ENCODE measurements around the gene RAB3IL1. TPM values are rescaled to one million over a fixed set of nuclear protein-coding genes. Genes with fewer than 3 reads are reported as not detected.

RAB3IL1 gene
- total and polyA plus RNA-seq, 2 of the 13 experiments (the other 11 are each of a cell fraction or from before 2014, with no cell fraction given): 1.2 to 2.0 TPM

GRCh38 chr11:61897387-61898246, 19.7 kb downstream of the RAB3IL1 start:
- BruUV-seq (replicated peaks): no TSS peak
- intact Hi-C loops (cut with micrococcal nuclease; ENCODE audit: unreplicated experiment): loop anchor here (1.0 to 2.0 kb wide), 3 partner anchors 101 to 185 kb away; no protein-coding TSS in a partner anchor
- CTCF ChIA-PET (ENCODE audit: low intra/inter-chr PET ratio, low total read pairs): interaction anchor here (1.1 to 4.6 kb wide), 7 partner anchors 26 to 210 kb away, joined by 3 to 124 read pairs (median 20); no protein-coding TSS in a partner anchor
- Histone ChIP-seq H3K36me3 (replicated peaks in 1 of 2; ENCODE audit: control insufficient read depth in 1 of 2, insufficient read depth in 2 of 2, low read length in 2 of 2) (no peaks in the 10 kb centered on the region), H3K9ac (ENCODE audit: insufficient read depth, low read depth, low read length) (no peak overlapping the region), H3K79me2 (ENCODE audit: insufficient read depth, low read length) (no peaks in the 10 kb centered on the region), H4K20me1 (ENCODE audit: insufficient read depth, low read length) (no peaks in the 10 kb centered on the region), H3K4me2 (ENCODE audit: low read depth, low read length) (no peak overlapping the region), H3K4me3 (replicated peaks in 1 of 3; ENCODE audit: insufficient read depth in 1 of 3, low read depth in 2 of 3, low read length in 3 of 3) (no peak overlapping the region), H3K9me3 (ENCODE audit: low read length) (no peaks in the 10 kb centered on the region), H3K27me3 (ENCODE audit: control insufficient read depth in 1 of 2, insufficient read depth in 2 of 2, low read length in 2 of 2) (no peaks in the 10 kb centered on the region), H3K27ac (ENCODE audit: extremely low read length, insufficient read depth, low read length) (no peak overlapping the region), H3K4me1 (ENCODE audit: insufficient read depth, low read length) (peaks cover 11% of the 10 kb centered on the region), H2AFZ (ENCODE audit: low read length) (no peak overlapping the region)
- peak; percentile 79 for ATAC-seq
- DNase-seq (ENCODE audit: low spot score): peak; percentile 51
- POLR2A ChIA-PET: interaction anchor here (1.4 to 3.4 kb wide), 6 partner anchors 26 to 210 kb away, joined by 4 to 20 read pairs (median 16); partner anchors contain the start of gene FTH1
- WGBS (ENCODE audit: low lambda C conversion rate): 55% methylated on average over 13 of the region's 17 CpGs
- FAIRE-seq: peak; percentile 56
- in situ Hi-C loops (cut with HindIII; ENCODE audit: extremely low pct_ligation_motif_present, low pct_unique_long_range_greater_than_20kb): loop anchor here (5.0 kb wide), 2 partner anchors 50 to 160 kb away; no protein-coding TSS in a partner anchor
- TF ChIP-seq ZBTB25 (CRISPR knock-in tag; IDR thresholded peaks at IDR 0.05): no peak
- peak; percentile 49 for TF ChIP-seq RBM39 (IDR thresholded peaks at IDR 0.05; ENCODE audit: low read depth, low read length, poor library complexity, severe bottlenecking)
- TF ChIP-seq ZKSCAN8 (CRISPR knock-in tag; IDR thresholded peaks at IDR 0.05; ENCODE audit: borderline replicate concordance): no peak
- TF ChIP-seq UBTF (CRISPR knock-in tag; IDR thresholded peaks at IDR 0.05): peak; percentile 33; the same call in 1 of the 2 replicates
- TF ChIP-seq XRCC5 (optimal IDR thresholded peaks at IDR 0.05; ENCODE audit: low read length): peak; percentile 74
- no peak for TF ChIP-seq ZNF720 (CRISPR knock-in tag; IDR thresholded peaks at IDR 0.05)
- no peak for TF ChIP-seq TFE3 (CRISPR knock-in tag; IDR thresholded peaks at IDR 0.05)
- TF ChIP-seq STAG1 (CRISPR knock-in tag; IDR thresholded peaks at IDR 0.05): peak; percentile 95
- TF ChIP-seq ZNF740 (CRISPR knock-in tag; IDR thresholded peaks at IDR 0.05): no peak
- TF ChIP-seq ISX (CRISPR knock-in tag; conservative IDR thresholded peaks at IDR 0.05): no peak
- no peak for TF ChIP-seq ZBTB7A (CRISPR knock-in tag; IDR thresholded peaks at IDR 0.05)
- TF ChIP-seq RNF219 (CRISPR knock-in tag; IDR thresholded peaks at IDR 0.05): no peak
- TF ChIP-seq E2F1 (CRISPR knock-in tag; IDR thresholded peaks at IDR 0.05): no peak
- no peak for TF ChIP-seq NFATC3 (CRISPR knock-in tag; IDR thresholded peaks at IDR 0.05)
